Ovary (tissue), 3 donors: ENCODE results near the gene CTLA4.

Experiments used
- POLR2A ChIP-seq: fragments of 450-650 bp; IDR thresholded peaks from one replicate; pipeline ENCODE4 v1.6.1; 2017; ENCODE audit warnings: antibody characterized with exemption, mild to moderate bottlenecking, moderate library complexity
- TF ChIP-seq, protein P1 (sequence below), 3 donors: fragments of 450-650 bp in 2 of 3; fragments of 200-600 bp in 1 of 3; IDR thresholded peaks; one replicate each; pipeline versions ENCODE4 v1.5.1 to v1.8.0; 2016 to 2022; ENCODE audit warnings: antibody characterized with exemption in 3 of 3, mild to moderate bottlenecking in 1 of 3
- donor health status: DM: no; HTN: no; CAD: no.

DNA sequence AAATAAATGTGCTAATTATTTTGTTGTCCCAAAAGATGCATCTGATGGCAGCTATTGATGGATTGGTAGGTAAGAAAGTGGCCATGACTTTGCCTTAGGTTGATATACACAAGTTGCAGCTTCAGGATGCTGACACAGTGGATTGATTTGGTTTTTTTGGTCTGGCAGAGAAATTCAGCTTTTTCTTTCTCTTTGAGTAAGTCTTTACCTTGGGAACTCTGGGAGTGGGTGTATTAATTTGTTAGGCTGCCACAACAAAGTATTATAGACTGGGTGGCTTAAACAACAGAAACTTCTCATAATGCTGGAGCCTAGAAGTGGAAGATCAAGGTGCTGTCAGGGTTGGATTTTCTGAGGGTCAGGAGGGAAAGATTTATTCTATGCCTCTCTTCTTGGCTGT, 49.2 kb downstream of the CTLA4 start:
- TF ChIP-seq, protein P1, sequence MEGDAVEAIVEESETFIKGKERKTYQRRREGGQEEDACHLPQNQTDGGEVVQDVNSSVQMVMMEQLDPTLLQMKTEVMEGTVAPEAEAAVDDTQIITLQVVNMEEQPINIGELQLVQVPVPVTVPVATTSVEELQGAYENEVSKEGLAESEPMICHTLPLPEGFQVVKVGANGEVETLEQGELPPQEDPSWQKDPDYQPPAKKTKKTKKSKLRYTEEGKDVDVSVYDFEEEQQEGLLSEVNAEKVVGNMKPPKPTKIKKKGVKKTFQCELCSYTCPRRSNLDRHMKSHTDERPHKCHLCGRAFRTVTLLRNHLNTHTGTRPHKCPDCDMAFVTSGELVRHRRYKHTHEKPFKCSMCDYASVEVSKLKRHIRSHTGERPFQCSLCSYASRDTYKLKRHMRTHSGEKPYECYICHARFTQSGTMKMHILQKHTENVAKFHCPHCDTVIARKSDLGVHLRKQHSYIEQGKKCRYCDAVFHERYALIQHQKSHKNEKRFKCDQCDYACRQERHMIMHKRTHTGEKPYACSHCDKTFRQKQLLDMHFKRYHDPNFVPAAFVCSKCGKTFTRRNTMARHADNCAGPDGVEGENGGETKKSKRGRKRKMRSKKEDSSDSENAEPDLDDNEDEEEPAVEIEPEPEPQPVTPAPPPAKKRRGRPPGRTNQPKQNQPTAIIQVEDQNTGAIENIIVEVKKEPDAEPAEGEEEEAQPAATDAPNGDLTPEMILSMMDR (IDR thresholded peaks at IDR 0.05), result no peak
- no peak for TF ChIP-seq POLR2A
